Gastroesophageal sphincter (tissue), 4 donors: Measurements from ENCODE around the gene KCNMB1. TPM values are rescaled to one million over a fixed set of nuclear protein-coding genes. Genes with fewer than 3 reads are reported as not detected.
A peak's percentile ranks its signal among the peaks of the same experiment; 100 is the strongest.

ENCODE experiments used
- ATAC-seq: fragments of 150-250 bp; one replicate; pipeline ENCODE4 v1.9.1; 2016; ENCODE audit warnings: mild to moderate bottlenecking, moderate library complexity
- H3K27ac ChIP-seq, 4 donors: fragments of 200-600 bp; sonication (generic) in 3 of 4; 1 replicate in 3 of 4; 2 replicates in 1 of 4; pipeline ENCODE4 v1.5.1; 2016 to 2019
- H3K27me3 ChIP-seq: fragments of 200-600 bp; sonication (generic); one replicate; pipeline ENCODE4 v1.5.1; 2019
- H3K36me3 ChIP-seq, 2 donors: fragments of 200-600 bp; sonication (generic); one replicate each; pipeline ENCODE4 v1.5.1; 2019; ENCODE audit warnings: control low read depth in 1 of 2
- H3K4me1 ChIP-seq, 3 donors: fragments of 200-600 bp; sonication (generic); 1 replicate in 2 of 3; 2 replicates in 1 of 3; pipeline ENCODE4 v1.5.1; 2016 to 2019; ENCODE audit warnings: control low read depth in 2 of 3
- H3K4me3 ChIP-seq, 2 donors: fragments of 200-600 bp; sonication (generic); one replicate each; pipeline ENCODE4 v1.5.1; 2019; ENCODE audit warnings: mild to moderate bottlenecking in 1 of 2, moderate library complexity in 1 of 2
- H3K9me3 ChIP-seq, 3 donors: fragments of 200-600 bp; sonication (generic); one replicate each; pipeline ENCODE4 v1.5.1; 2017 to 2019; ENCODE audit warnings: control low read depth in 2 of 3
- CTCF ChIP-seq, 4 experiments: fragments of 200-600 bp in 2 of 4; fragments of 450-650 bp in 2 of 4; sonication (generic) in 1 of 4; IDR thresholded peaks; one replicate each; pipeline ENCODE4 v1.5.1; 2017 to 2019; ENCODE audit warnings: antibody characterized with exemption in 4 of 4, mild to moderate bottlenecking in 2 of 4, moderate library complexity in 2 of 4
- EP300 ChIP-seq: sonication (generic); formaldehyde crosslinking; IDR thresholded peaks from one replicate; pipeline ENCODE4 v1.6.1; 2017; ENCODE audit warnings: antibody characterized with exemption, mild to moderate bottlenecking
- POLR2A ChIP-seq, 2 donors: fragments of 450-650 bp; IDR thresholded peaks; one replicate each; pipeline ENCODE4 v1.6.1; 2017; ENCODE audit warnings: antibody characterized with exemption in 2 of 2, mild to moderate bottlenecking in 2 of 2, moderate library complexity in 1 of 2
- POLR2AphosphoS5 ChIP-seq: sonication (generic); formaldehyde crosslinking; IDR thresholded peaks from one replicate; pipeline ENCODE4 v1.6.1; 2017; ENCODE audit warnings: antibody characterized with exemption
- WGBS, 2 donors: methylation state at CpG; one replicate each; pipeline ENCODE4 v1.1.5; 2018; ENCODE audit warnings: low coverage in 1 of 2; 5-methylcytosine and 5-hydroxymethylcytosine counted together
- total RNA-seq, 4 donors: library from RNA; depleted of rRNA; stranded (reverse); fragments of >200 nt; gene quantifications; one replicate each; pipeline ENCODE4 v1.1.0, GENCODE V29; 2016

The KCNMB1 gene
- total RNA-seq, 4 donors from 2014 or later = 38.0 to 78.3 (median 66.6) TPM

GRCh38 chr5:170434966-170435605, 45.9 kb upstream of the KCNMB1 start:
- ATAC-seq = peak; percentile 64
- no peaks in the 10 kb centered on the region for H3K36me3 ChIP-seq
- H3K27ac ChIP-seq = no peak overlapping the region
- H3K4me1 ChIP-seq = peaks cover 0 to 4% (median 0%) of the 10 kb centered on the region in 3 donors
- TF ChIP-seq POLR2A (IDR thresholded peaks at IDR 0.05) = no peak
- TF ChIP-seq EP300 = no peak
- peak in 3 of 4 experiments; percentile 91 to 99 (median 94) for TF ChIP-seq CTCF (IDR thresholded peaks at IDR 0.05)
- TF ChIP-seq POLR2AphosphoS5 = no peak
- H3K27me3 ChIP-seq = peaks cover 28% of the 10 kb centered on the region
- H3K4me3 ChIP-seq = no peak overlapping the region
- no peaks in the 10 kb centered on the region for H3K9me3 ChIP-seq
- 5 to 63% methylated on average over 4 to 6 of the region's 16 CpGs for WGBS, 2 donors

GRCh38 chr5:170432669-170433068, 43.5 kb upstream of the KCNMB1 start:
- Histone ChIP-seq H3K36me3 (no peaks in the 10 kb centered on the region), H3K27ac (no peak overlapping the region), H3K4me1 (peaks cover 0 to 4% (median 0%) of the 10 kb centered on the region in 3 donors), H3K4me3 (no peak overlapping the region), H3K9me3 (no peaks in the 10 kb centered on the region), H3K27me3 (peaks cover 36% of the 10 kb centered on the region)
- 83 to 94% methylated on average over 1 to 2 of the region's 3 CpGs for WGBS, 2 donors
- TF ChIP-seq CTCF (IDR thresholded peaks at IDR 0.05) (no peak), POLR2AphosphoS5 (no peak), POLR2A (IDR thresholded peaks at IDR 0.05) (no peak), EP300 (no peak)
- no peak for ATAC-seq

GRCh38 chr5:170431571-170431970, 42.4 kb upstream of the KCNMB1 start:
- Histone ChIP-seq H3K36me3 (no peaks in the 10 kb centered on the region), H3K9me3 (no peaks in the 10 kb centered on the region), H3K27ac (no peak overlapping the region), H3K27me3 (peaks cover 36% of the 10 kb centered on the region), H3K4me1 (peaks cover 0 to 15% (median 0%) of the 10 kb centered on the region in 3 donors), H3K4me3 (no peak overlapping the region)
- no peak for ATAC-seq
- 100% methylated on average over 1 of the region's 4 CpGs; no CpG with 5 or more reads in 1 of the 2 donors for WGBS, 2 donors
- TF ChIP-seq POLR2AphosphoS5 = no peak
- TF ChIP-seq EP300 = no peak
- no peak for TF ChIP-seq CTCF (IDR thresholded peaks at IDR 0.05)
- TF ChIP-seq POLR2A (IDR thresholded peaks at IDR 0.05) = no peak

GRCh38 chr5:170430866-170431437, 41.8 kb upstream of the KCNMB1 start:
- WGBS, 2 donors = 75% methylated on average over 7 of the region's 10 CpGs; no CpG with 5 or more reads in 1 of the 2 donors
- no peak for ATAC-seq
- TF ChIP-seq POLR2AphosphoS5 (no peak), EP300 (no peak), POLR2A (IDR thresholded peaks at IDR 0.05) (no peak), CTCF (IDR thresholded peaks at IDR 0.05) (no peak)

DNA sequence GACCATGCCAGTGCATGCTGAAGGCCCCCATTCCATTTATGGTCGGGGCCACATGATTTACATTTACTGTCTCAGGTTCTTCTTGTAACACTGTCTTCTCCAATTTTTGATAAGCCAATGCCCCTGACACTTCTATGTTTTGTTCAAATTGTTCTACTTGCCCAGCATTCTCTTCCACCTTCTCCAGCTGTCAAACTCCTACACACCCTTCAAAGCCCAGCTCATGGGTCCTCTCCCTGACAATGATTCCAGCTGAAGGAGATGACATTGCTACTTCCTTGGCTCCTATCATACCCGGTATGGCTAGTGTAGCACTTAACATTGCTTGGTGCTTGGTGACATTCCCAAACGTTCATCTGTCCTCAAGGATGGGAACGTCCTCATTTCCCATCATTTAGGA, 41.1 kb upstream of the KCNMB1 start:
- peaks cover 36% of the 10 kb centered on the region for H3K27me3 ChIP-seq
- WGBS, 2 donors = 81 to 92% methylated on average over 2 to 3 of the region's 4 CpGs
- ATAC-seq = no peak

More at GRCh38 chr5:170430866-170431437, 41.8 kb upstream of the KCNMB1 start:
- Histone ChIP-seq H3K27ac (no peak overlapping the region), H3K36me3 (no peaks in the 10 kb centered on the region), H3K9me3 (no peaks in the 10 kb centered on the region), H3K4me3 (no peak overlapping the region), H3K27me3 (peaks cover 36% of the 10 kb centered on the region), H3K4me1 (peaks cover 0 to 18% (median 0%) of the 10 kb centered on the region in 3 donors)

More for the DNA sequence above, 41.1 kb upstream of the KCNMB1 start:
- TF ChIP-seq POLR2AphosphoS5 = no peak
- no peak for TF ChIP-seq POLR2A (IDR thresholded peaks at IDR 0.05)
- no peak for TF ChIP-seq CTCF (IDR thresholded peaks at IDR 0.05)
- TF ChIP-seq EP300 = no peak
- H3K27ac ChIP-seq = no peak overlapping the region
- no peaks in the 10 kb centered on the region for H3K9me3 ChIP-seq
- no peaks in the 10 kb centered on the region for H3K36me3 ChIP-seq
- H3K4me1 ChIP-seq = peaks cover 0 to 18% (median 0%) of the 10 kb centered on the region in 3 donors
- H3K4me3 ChIP-seq = no peak overlapping the region
